ENCODE results near the gene PHKB. TPM values are rescaled to one million over a fixed set of nuclear protein-coding genes. Genes with fewer than 3 reads are reported as not detected.

PHKB gene
- total RNA-seq, 1 experiment from 2014 or later: 38.8 TPM

DNA sequence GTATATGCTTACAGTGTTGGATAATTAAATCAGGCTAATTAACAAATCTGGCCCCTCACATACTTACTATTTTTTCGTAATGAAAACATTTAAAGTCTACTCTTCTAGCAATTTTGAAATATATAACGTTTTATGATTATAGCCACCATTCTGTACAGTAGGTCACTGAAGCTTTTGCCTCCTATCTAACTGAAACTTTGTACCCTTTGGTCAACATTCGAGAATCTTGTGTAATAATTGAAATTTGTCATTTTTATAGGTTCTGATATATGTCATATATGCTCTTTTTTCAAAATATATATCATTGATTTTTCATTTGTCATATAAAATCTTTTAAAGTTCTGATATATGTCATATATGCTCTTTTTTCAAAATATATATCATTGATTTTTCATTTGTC lies 12.7 kb downstream of the PHKB start:
- Mint-ChIP-seq H3K36me3 (ENCODE audit: insufficient read depth in 1 of 3, low read depth in 3 of 3) (no peaks in the 10 kb centered on the region; a peak in 1 of 7 replicates), H3K27me3 (ENCODE audit: low read depth) (no peaks in the 10 kb centered on the region; the same call in 1 of the 2 replicates), H3K4me1 (peaks cover 0 to 6% of the 10 kb centered on the region in 2 experiments), H3K27ac (no peak overlapping the region), H3K4me3 (no peak overlapping the region), H3K9me3 (no peaks in the 10 kb centered on the region)
- H3K79me2 ChIP-seq (ENCODE audit: insufficient read depth, low read length): no peaks in the 10 kb centered on the region
- H2BK15ac ChIP-seq (ENCODE audit: low read depth, low read length): no peak overlapping the region
- WGBS (ENCODE audit: extremely low coverage, insufficient read length, low lambda C conversion rate): no CpG with 5 or more reads among the region's 3 CpGs
- H3K14ac ChIP-seq (ENCODE audit: insufficient read depth, low read length): no peak overlapping the region
- no peak overlapping the region for H4K8ac ChIP-seq (replicated peaks; ENCODE audit: insufficient read length, low read depth, low read length)
- no peak overlapping the region for H2BK5ac ChIP-seq (ENCODE audit: insufficient read length, low read length)
- H4K20me1 ChIP-seq (ENCODE audit: control insufficient read depth, insufficient read depth, insufficient read length): no peaks in the 10 kb centered on the region
- no peak overlapping the region for H3K9ac ChIP-seq (ENCODE audit: extremely low read depth, insufficient read length, low read length)
- H3K9me3 ChIP-seq (ENCODE audit: control insufficient read depth, low read depth, low read length): no peaks in the 10 kb centered on the region
- no peaks in the 10 kb centered on the region for H3K27me3 ChIP-seq (ENCODE audit: insufficient read depth, low read length)
- no peaks in the 10 kb centered on the region for H3K23me2 ChIP-seq (ENCODE audit: insufficient read length, low read depth, low read length, poor library complexity, severe bottlenecking)
- H3T11ph ChIP-seq (ENCODE audit: low read length): no peak overlapping the region
- H3K18ac ChIP-seq (ENCODE audit: insufficient read length, low read depth, low read length): no peak overlapping the region
- H3K27ac ChIP-seq (ENCODE audit: insufficient read length, low read depth, low read length): no peak overlapping the region
- H4K91ac ChIP-seq (ENCODE audit: insufficient read length, low read depth, low read length): no peak overlapping the region
- H3K4me1 ChIP-seq (ENCODE audit: insufficient read depth, low read length): no peaks in the 10 kb centered on the region
- H3K56ac ChIP-seq (ENCODE audit: insufficient read length, low read depth, low read length): no peak overlapping the region
- no peak overlapping the region for H2BK20ac ChIP-seq (ENCODE audit: low read depth, low read length, poor library complexity, severe bottlenecking)
- H3K4ac ChIP-seq (ENCODE audit: low read depth, low read length): no peak overlapping the region
- H2BK120ac ChIP-seq (ENCODE audit: low read depth, low read length, poor library complexity, severe bottlenecking): no peak overlapping the region
- no peak overlapping the region for H3K4me2 ChIP-seq (ENCODE audit: insufficient read depth, insufficient read length, low read length)
- H2BK12ac ChIP-seq (ENCODE audit: insufficient read length, low read depth, low read length): no peak overlapping the region
- TF ChIP-seq CTCF (conservative IDR thresholded peaks at IDR 0.05): no peak
- no peak overlapping the region for H2AK5ac ChIP-seq (ENCODE audit: insufficient read length, low read length)
- H3K23ac ChIP-seq (ENCODE audit: insufficient read length, low read depth, low read length): no peak overlapping the region
- no peak for DNase-seq
- H2AFZ ChIP-seq (ENCODE audit: low read length): no peak overlapping the region
- H3K79me1 ChIP-seq (ENCODE audit: insufficient read depth, low read depth, low read length, poor library complexity, severe bottlenecking): no peaks in the 10 kb centered on the region
- no peak overlapping the region for H4K5ac ChIP-seq (ENCODE audit: insufficient read length, low read depth, low read length)
